GM20000 (cell line): Measurements from ENCODE around the gene STYX.
"Not testable (repeated sequence)": the region's sequence is repeated elsewhere in the genome, so short reads cannot be mapped to it uniquely, and the experiment has no call there.

ENCODE experiments used
- DNase-seq: peaks from one replicate; pipeline ENCODE4 v3.0.0; 2012; ENCODE audit warnings: low spot score
- TF ChIP-seq, protein P1 (sequence below): IDR thresholded peaks from 2 replicates; pipeline ENCODE4 v1.5.1; 2012; ENCODE audit warnings: mild to moderate bottlenecking, control low read depth; ENCODE audit errors: extremely low read depth, missing control alignments

Gene STYX

GRCh38 chr14:52706286-52706685 lies 23.7 kb upstream of the STYX start:
- TF ChIP-seq, protein P1, sequence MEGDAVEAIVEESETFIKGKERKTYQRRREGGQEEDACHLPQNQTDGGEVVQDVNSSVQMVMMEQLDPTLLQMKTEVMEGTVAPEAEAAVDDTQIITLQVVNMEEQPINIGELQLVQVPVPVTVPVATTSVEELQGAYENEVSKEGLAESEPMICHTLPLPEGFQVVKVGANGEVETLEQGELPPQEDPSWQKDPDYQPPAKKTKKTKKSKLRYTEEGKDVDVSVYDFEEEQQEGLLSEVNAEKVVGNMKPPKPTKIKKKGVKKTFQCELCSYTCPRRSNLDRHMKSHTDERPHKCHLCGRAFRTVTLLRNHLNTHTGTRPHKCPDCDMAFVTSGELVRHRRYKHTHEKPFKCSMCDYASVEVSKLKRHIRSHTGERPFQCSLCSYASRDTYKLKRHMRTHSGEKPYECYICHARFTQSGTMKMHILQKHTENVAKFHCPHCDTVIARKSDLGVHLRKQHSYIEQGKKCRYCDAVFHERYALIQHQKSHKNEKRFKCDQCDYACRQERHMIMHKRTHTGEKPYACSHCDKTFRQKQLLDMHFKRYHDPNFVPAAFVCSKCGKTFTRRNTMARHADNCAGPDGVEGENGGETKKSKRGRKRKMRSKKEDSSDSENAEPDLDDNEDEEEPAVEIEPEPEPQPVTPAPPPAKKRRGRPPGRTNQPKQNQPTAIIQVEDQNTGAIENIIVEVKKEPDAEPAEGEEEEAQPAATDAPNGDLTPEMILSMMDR, result no peak
- DNase-seq, result no peak

GRCh38 chr14:52706724-52707706 lies 23.0 kb upstream of the STYX start, which contains the start of gene PSMC6:
PSMC6 (plus strand) TSS chr14:52707200; CDS start chr14:52707220, 20 bp downstream.
- peak; percentile 92 for DNase-seq
- TF ChIP-seq, protein P1, result no peak

DNA sequence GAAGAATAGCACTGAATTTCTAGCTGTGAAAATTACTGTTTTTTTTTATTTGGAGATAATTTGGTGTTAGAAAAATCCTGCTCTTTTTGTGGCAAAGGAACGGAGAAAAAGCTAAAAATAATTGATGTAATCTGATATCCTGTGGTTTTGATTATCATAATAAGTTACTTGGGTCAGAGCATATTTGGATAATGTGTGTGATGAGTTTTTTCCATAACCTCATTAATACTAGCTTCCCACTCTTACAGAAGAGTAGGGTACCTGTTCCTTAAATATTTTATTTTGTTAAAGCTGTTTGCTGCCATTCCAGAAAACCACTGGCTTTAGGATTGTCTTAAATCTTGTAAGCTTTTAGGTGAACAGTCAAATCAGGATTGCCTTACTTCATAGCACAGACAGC lies 18.3 kb upstream of the STYX start:
- TF ChIP-seq, protein P1, result no peak
- DNase-seq, result no peak

GRCh38 chr14:52716155-52716554 lies 13.8 kb upstream of the STYX start:
- no peak for DNase-seq
- TF ChIP-seq, protein P1, result no peak

- TF ChIP-seq, protein P1, result no peak
- DNase-seq, result no peak
Observed at GRCh38 chr14:52723514-52724359, 6.2 kb upstream of the STYX start.

GRCh38 chr14:52724360-52724644 lies 5.7 kb upstream of the STYX start:
- DNase-seq, result no peak
- TF ChIP-seq, protein P1, result no peak

- not testable (repeated sequence) for DNase-seq
Observed at GRCh38 chr14:52727509-52727908, 2.5 kb upstream of the STYX start.

- not testable (repeated sequence) for DNase-seq
Observed at GRCh38 chr14:52729035-52729434, 931 bp upstream of the STYX start.
